Effector CD4-positive, alpha-beta T cell (primary cell): ENCODE measurements around the gene ZDHHC16.
A peak's percentile ranks its signal among the peaks of the same experiment; 100 is the strongest.
"Not testable (repeated sequence)": the region's sequence is repeated elsewhere in the genome, so short reads cannot be mapped to it uniquely, and the experiment has no call there.

ENCODE experiments used
- DNase-seq: peaks from one replicate; pipeline ENCODE4 v3.0.0-alpha.2; 2020

The ZDHHC16 gene

DNA sequence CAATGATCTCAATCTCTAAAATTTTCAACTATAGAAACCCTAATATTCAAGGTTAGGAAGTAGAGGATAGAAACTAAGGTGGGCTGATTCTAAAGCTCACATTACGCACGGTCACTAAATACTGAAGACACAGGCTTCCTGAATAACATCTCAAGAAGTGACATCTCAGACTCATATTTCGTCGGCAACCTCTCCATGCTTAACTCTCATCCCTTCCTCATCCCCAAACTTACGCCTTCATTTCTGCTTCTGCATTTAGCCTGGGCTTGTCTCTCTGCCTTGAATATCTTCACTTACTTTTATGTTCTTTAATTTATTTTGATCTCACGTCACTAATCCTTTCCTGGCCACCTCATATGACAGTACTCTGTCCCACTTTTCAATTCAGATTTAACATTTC, 10.8 kb upstream of the ZDHHC16 start:
- DNase-seq: no peak

DNA sequence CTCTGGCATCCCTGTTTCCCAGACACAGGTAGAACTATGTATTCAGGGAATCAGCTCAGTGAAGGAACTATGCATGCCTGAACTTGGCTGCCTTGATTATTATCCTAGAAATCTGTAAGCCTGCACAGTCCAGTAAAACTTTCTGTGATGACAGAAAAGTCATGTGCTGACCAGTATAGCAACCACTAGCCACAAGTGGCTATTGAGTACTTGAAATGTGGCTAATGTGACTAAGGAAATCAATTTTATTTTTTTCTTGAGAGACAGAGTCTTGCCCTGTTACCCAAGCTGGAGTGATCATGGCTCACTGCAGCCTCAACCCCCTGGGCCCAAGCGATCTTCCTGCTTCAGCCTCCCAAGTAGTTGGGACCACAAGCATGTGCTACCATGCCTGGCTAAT, 3.7 kb upstream of the ZDHHC16 start:
- DNase-seq: no peak

DNA sequence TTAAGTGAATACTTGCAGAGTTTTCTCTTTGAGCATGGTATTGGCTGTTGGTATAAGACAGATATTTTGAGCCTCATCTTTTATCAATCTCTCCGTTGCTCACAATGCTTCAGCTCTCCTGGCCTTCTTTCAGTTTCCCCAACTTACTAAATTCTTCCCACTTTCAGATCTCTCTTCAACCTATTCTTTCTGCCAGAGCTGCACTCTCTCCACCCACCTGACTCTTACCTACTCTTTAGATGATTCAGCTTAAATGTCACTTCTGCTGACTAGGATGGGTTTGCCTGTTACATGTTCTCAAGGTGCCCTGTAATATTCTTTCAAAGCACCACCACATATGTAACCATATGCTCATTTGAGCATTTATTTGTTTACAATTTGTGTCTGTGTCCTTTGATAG, 1.8 kb upstream of the ZDHHC16 start:
- DNase-seq: no peak

DNA sequence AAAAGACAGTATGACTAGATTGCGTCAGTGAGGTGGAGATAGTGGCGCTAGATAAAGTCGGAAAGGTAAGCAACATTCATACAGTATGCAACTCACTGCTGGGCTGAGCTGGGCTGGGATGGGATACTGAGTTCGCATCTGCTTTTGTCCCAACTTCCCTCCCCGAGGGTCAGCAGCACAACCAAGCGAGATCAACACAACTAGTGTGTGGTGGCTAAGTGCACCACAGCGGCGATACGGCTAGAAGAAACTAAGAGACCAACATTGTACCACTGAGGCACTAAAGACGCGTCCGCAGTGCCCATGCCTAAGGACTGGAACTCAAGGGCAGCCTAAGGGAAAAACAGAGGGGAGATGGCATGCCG, 636 bp upstream of the ZDHHC16 start:
- no peak for DNase-seq

DNA sequence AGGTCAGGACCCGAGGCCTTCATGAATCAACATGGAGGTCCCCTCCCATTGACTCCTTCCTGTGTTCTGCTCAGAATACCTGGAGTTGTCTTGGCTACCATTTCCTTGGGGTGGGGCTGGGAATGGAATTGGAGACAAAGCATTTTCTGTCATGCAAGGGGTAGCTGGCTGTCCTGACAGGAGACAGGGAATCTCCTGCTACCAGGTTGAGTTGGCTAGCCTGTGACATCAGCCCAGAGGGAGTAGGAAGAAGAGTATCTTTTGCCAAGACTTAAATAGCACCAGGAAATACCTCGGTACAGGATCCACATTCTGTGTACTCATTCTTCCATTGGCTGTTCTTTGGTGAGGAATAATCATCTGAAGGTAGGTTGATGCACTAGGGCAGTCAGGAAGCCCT, 4.9 kb downstream of the ZDHHC16 start:
- DNase-seq: no peak

DNA sequence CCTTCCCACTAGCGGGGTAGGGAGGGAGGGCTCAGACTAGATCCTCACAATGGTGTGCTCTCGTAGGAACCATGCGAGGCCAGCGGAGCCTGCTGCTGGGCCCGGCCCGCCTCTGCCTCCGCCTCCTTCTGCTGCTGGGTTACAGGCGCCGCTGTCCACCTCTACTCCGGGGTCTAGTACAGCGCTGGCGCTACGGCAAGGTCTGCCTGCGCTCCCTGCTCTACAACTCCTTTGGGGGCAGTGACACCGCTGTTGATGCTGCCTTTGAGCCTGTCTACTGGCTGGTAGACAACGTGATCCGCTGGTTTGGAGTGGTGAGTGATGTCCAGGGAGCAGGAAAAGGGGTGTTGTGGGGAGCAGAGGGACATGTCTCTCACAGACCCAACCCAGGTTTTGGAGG, 5.6 kb downstream of the ZDHHC16 start:
- DNase-seq: no peak

DNA sequence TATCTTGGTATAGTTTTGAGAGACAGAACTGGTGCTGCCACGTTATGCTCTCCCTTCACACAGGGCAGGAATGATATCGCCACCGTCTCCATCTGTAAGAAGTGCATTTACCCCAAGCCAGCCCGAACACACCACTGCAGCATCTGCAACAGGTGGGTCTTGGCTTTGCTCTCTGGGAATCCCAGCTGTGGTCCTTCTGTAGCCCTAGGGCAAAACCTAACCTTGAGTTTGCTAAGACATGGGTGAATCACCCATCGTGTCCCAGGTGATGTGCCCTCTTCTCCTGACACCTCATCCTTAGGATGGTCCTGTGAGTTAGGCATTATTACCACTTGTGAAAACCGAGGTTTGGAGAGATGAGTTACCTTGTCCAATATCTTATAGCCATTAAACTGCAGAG, 6.4 kb downstream of the ZDHHC16 start:
- DNase-seq: no peak

DNA sequence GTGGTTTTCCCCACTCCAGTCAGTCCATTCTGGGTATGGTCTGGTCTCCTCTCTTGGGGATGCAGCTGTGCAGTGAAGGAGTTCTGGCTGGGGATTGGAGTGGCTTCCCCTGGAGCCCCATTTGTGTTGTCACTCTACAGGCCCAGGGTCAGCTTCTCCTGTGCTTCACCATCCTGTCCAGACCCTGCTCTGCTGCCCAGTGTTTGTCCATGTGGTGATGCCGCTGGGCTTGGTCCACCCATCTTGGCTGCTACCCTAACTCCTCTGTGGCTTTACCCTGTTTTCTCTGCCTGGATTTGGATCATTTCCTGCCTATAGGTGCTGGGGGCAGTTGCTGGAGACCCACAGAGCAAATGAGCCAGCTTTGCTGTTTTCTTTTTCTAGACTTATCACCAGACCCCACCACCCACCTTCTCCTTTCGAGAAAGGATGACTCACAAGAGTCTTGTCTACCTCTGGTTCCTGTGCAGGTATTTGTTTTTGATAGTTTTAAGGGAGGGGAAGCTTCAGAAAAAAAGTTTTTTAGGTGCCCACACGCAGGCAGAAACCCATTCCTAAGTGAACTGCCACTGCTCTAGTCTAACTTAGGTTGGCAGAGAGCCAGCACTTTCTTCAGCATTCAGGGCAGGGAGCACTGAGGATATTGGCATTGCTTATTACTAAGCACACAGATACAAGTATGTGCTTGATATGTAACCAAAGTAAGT, 8.5 kb downstream of the ZDHHC16 start:
- DNase-seq: no peak

DNA sequence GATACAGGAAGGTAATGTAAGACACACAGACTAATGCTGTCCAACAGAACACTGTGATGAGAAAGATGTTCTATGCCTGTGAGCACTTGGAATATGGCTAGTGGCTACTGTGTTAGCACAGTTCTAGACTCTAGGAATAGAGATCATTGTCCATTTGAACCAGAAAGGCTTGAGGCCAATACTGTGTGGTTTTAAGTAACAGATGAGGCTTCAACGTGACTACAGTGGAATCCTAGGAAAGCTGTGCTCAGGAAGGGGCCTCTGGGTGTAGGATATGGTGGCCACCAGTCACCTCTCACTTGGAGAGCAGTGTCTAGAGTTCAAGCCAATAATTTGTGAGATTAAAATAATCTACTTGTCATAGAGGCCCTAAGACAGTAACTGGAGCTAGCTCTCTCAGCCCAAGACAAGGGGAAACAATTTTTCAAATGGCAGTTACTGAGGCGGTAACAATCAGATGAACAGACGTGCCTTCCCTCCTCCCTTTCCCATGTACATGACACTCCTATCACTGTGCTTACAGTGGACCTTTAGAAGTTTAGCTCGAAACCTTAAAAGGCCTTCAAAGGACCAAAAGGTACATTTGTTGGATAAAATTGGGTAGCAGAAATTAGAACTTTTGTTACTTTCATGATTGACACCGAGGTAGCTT, 10.2 kb downstream of the ZDHHC16 start:
- DNase-seq: no peak

DNA sequence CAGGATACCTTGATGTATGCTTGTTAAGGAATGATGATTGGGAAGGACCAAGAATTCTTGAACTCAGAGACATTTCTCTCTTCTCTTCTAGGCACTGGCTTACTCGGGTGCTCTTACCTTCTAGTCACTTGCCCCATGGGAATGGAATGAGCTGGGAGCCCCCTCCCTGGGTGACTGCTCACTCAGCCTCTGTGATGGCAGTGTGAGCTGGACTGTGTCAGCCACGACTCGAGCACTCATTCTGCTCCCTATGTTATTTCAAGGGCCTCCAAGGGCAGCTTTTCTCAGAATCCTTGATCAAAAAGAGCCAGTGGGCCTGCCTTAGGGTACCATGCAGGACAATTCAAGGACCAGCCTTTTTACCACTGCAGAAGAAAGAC, 10.7 kb downstream of the ZDHHC16 start:
- no peak for DNase-seq

DNA sequence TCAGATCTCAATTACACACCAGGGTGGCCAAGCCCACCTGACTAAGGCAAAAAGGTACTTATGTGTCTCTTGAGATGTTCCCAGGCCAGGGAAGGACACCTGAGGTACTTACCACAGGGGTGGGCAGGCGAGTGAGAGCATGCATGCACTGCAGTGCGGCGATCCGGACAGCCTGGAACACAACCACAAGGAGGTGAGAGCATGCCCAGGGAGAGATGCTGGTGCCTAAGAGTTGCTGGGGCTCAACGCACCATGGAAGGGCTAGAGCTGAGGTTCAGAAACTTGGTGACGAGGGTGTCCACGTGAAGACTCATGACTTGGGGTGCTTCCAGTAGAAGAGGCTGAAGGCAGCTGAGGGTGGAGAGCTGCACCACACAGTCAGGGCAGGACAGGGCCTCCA, 13.1 kb downstream of the ZDHHC16 start:
- no peak for DNase-seq

DNA sequence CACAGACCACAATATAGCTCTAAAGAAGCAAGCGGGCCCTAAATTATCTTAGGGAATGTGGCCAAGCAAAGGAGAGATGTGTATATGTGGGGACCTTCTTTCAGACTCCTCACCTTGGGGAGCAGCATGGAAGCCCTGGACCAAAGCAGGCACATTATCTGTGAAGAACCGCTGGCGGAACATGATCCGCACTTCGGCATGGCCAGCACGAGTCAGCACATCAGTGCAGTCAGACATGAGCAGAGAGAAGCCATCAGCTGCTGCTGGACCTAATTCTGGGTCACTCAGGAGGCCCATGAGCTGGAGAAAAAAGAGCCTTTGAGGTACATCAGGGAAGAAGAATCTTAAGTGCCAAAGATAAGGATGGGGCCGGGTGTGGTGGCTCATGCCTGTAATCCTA, 14.0 kb downstream of the ZDHHC16 start:
- DNase-seq: no peak

DNA sequence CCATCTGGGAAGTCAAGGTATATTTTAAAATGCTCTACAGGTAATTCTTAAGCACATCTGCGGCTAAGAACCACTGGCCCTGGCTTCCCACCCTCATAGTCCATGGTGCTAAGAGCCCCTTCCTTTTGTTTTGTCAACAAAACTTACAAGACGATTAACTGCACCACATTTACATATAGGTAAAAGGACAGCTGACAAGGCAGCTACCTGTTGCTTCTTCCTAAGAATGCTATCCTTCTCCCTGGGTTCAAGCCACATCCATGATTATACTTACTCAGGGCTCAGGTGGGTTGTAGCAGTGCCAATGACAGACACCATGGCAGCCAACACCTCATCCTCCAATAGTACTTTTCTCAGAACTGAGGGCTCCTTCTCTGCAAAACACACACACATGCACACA, 16.3 kb downstream of the ZDHHC16 start:
- no peak for DNase-seq

DNA sequence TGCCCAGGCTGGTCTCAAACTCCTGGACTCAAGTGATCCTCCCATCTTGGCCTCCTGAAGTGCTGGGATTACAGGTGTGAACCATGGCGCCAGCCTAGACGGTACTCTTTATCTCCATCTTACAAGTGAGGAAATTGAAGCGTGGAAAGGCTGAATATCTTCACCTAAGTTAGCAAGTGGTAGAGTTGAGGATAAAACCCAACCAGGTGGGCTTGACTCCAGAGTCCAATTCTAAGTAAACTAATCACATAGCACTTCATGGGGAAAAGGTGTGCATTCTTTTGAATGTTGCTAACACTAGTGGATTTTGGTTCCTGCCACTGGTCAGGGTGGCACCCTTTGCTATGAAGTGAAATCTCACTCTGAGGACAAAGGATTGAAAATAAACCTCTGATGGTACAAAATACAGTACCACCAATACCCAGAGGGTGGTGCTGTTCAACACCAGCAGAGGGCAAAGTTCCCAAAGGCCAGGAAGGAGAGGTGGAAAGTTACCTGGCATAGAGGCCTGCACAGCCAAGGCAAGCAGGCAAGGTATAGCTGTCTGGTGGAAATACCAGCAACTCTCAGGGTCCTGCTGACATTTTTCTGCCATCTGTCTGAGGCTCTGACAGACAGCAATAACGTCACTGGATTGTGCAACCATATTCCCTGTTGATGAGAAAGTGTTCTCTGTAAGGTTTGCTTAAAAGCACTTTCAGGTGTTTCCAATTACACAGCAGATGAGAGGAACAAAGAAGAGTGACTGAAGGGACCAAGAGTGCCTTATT, 17.6 kb downstream of the ZDHHC16 start:
- DNase-seq: peak; percentile 13

DNA sequence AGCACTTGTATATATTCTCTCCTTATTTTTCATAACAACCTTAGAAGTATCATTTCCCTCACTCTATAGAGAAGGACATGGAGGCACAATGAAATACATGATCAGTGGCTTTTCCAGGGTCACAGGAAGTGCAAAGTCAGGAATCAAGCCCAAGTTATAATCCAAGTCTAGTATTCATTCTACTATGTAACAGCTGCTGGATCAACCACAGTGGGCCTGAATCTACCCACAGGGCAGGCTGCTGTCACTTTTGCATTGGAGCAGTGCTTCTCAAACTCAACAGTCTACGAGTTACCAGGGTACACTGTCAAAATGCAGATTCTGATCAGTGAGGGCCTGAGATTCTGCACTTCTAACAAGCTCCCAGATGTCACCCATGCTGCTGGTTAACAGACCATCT, 18.3 kb downstream of the ZDHHC16 start:
- no peak for DNase-seq

DNA sequence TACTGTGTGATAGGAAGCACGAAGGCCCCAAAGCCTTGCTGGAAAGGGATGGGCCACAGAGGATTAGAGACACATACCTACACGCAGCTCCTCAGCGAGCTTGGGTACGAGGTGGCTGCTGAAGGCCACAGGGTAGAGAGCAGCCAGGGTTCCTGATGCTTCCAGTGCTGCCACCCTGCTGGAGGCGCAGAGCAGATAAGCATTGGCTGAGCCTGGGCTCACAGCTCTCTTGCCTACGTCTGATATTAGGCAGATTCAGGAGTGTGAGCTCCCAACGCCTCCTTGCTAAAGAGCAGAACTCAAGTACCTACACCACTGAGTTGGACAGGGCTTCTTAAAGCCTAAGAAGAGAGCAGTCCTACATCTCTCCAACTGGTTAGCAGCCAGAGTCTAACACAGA, 20.0 kb downstream of the ZDHHC16 start:
- DNase-seq: no peak

DNA sequence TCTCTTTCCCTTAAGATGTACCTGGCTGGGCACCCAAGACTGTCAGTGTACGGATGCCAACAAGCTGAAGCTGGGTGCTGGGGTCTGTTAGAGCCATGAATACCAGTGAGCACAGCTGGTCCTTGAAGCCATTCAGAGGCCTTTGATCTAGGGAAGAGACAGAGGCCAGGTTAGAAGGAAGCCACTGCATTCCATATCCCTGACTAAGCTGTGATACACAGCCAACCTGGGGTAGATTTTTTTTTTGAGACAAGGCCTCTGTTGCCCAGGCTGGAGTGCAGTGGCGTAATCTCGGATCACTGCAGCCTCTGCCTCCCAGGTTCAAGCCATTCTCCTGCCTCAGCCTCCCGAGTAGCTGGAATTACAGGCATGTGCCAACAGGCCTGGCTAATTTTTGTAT, 20.8 kb downstream of the ZDHHC16 start:
- no peak for DNase-seq

DNA sequence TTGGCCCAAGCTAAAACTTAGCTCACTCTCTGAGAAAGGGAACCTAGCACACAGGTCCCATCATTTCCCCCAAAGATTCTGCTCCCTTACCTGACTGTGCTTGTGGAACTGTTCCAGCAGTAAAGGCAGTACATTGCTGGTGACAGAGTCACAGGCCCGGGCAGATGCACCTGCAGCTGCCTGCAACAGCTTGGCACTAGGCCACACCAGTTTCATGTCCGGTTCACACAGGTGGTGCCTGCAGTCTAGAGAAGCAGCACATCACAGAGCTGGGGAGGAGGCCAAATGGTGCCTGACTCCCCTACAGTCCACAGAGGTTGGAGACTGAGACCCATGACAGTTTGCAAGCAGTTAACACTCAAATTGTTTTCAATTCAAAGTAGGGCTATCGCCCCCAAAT, 22.2 kb downstream of the ZDHHC16 start:
- DNase-seq: no peak

DNA sequence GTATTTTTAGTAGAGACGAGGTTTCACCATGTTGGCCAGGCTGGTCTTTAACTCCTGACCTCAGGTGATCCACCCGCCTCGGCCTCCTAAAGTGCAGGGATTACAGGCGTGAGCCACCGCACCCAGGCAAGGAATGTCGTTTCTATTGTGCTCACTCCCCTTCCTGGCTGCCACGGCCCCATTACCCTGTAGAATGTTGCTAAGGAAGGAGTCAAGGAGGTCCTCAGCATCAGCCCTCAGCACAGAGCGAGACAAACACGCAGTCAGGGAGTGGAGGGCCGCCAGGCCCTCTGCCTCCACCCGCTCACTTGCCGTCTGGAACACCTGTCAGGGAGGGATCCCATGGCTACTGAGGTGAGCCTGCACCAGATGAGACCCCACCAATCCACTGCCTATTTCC, 22.8 kb downstream of the ZDHHC16 start:
- not testable (repeated sequence) for DNase-seq

DNA sequence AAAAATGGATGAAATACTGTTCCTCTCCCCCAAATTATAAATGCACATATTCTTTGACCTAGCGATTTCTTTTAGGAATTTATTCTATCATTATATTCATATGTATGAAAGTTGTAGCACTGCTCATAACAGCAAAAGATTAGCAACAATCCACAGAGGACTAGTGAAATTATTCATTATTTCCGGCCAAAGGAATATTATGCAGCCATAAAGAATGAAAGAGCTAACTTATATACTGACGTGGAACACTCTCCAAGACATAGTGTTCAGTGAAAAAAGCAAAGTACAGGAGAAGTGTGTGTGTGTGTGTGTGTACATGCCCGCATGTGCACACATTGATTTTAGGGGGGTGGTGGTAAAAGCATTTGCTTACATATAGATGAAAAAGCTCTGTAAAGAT, 28.9 kb downstream of the ZDHHC16 start:
- DNase-seq: no peak

DNA sequence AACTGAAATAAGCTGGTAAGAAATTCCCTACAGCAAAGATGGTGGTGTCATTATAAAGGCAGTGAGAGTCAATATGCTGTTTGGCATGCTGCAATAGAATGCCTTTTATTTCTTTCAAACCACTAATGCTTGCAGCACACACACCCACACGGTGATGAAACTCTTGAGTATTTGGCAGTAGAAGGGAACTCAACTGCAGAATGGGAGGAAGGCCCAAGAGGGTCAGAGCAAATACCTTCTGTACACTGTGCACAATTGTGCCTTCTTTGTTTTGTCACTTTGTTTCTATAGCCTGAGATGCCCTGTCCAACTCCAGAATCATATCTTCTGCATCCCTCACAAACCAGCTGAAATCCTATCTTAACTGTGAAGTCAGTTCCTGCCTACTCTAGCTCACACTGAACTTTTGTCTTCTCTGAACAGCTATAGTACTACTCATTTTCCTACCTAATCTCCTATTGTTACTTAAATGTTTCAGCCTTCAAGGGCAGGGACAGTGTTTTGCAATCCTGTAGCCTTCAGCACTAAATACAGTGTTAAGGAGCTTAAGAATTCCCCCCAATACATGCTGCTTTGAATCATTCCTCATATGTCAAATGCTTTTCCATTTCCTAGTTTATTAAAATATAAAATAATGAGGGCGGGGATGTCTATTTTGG, 30.1 kb downstream of the ZDHHC16 start:
- DNase-seq: no peak

DNA sequence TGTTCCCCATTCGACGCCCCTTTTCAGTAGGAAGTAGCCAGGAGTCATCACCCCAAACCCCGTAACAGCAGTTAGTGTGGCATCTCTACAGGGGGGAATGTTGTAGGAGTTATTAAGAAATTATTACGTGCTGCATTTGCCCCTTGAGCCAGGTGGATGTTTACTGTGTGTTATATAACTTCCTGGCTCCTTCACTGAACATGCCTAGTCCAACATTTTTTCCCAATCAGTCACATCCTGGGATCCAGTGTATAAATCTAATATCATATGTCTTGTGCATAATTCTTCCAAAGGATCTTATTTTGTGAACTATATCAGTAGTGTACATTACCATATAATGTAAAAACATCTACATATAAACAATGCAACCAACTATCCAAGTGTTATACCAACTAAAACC, 33.4 kb downstream of the ZDHHC16 start:
- not testable (repeated sequence) for DNase-seq

DNA sequence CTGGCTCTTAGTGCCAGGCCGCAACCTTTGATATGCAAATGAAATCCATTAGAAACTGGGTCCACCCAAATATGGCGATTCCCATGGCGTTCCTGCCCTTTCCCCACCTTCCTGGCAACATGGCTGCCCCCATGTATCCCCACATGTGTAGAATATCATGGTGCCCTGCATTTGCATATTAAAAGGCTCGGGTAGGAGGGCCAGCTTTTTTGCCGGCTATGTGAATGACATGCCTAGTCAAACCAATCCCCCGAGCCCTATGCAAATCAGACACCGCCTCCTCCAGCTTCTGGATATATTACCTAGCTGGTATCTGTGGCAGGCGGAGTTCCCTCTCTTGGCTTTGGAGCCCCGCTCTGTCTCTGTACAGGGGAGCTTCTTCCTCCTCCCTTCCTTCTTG, 34.0 kb downstream of the ZDHHC16 start:
- DNase-seq: no peak

DNA sequence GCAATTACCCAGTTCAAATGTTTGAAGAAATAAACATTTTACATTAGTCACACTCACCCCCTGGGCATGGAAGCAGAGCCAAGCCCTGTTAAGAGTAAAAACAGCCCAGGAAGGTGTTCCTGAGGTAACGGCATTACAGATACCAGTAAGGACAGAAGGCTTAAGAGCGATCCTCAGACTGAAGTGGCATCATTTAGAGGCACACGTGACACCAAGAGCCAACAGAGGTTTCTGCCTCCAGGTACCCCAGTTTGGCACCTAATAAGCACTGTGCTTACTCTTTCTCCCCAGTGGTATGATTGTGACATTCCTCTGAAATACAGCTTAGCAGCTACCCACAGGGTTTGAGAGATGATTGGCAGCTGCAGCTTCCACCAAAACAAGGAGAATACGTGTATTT, 35.1 kb downstream of the ZDHHC16 start:
- DNase-seq: no peak
